OCI-LY3 (cell line): ENCODE results near the gene TYR.
"Not testable (repeated sequence)": the region's sequence is repeated elsewhere in the genome, so short reads cannot be mapped to it uniquely, and the experiment has no call there.

Source experiments
- H2AFZ ChIP-seq: fragments of 200-600, 300-600 bp; shearing (Covaris generic); 2 replicates; pipeline ENCODE4 v1.6.0; 2014; ENCODE audit warnings: antibody characterized with exemption, low read depth, low read length
- H3K27ac ChIP-seq: fragments of 200-600, 300-600 bp; sonication (generic); 2 replicates; pipeline ENCODE4 v1.5.1; 2014; ENCODE audit warnings: mild to moderate bottlenecking, low read length, moderate library complexity, mixed read lengths
- H3K27me3 ChIP-seq: fragments of 200-600, 300-600 bp; sonication (generic); 2 replicates; pipeline ENCODE4 v1.6.1; 2014; ENCODE audit warnings: low read depth, low read length, mixed read lengths
- H3K36me3 ChIP-seq: fragments of 200-600, 300-600 bp; sonication (generic); replicated peaks from 2 replicates; pipeline ENCODE3; 2014; ENCODE audit warnings: low read depth, low read length, mixed read lengths
- H3K4me1 ChIP-seq: fragments of 300-600, 200-600 bp; sonication (generic); 2 replicates; pipeline ENCODE4 v1.6.1; 2014; ENCODE audit warnings: low read length, mixed read lengths
- H3K4me2 ChIP-seq: fragments of 200-600, 300-600 bp; sonication (generic); 2 replicates; pipeline ENCODE4 v1.6.1; 2014; ENCODE audit warnings: low read length, mixed read lengths
- H3K4me3 ChIP-seq: fragments of 300-600, 200-600 bp; sonication (generic); 2 replicates; pipeline ENCODE4 v1.5.1; 2014; ENCODE audit warnings: antibody characterized with exemption, mild to moderate bottlenecking, low read length, moderate library complexity
- H3K79me2 ChIP-seq: fragments of 300-600, 200-600 bp; shearing (Covaris generic); 2 replicates; pipeline ENCODE4 v1.6.1; 2014; ENCODE audit warnings: mild to moderate bottlenecking, low read length, mixed read lengths
- H3K9ac ChIP-seq: fragments of 300-600, 200-600 bp; shearing (Covaris generic); 2 replicates; pipeline ENCODE4 v1.6.0; 2014; ENCODE audit warnings: mild to moderate bottlenecking, low read length, moderate library complexity
- H3K9me3 ChIP-seq: fragments of 200-600, 300-600 bp; shearing (Covaris generic); 2 replicates; pipeline ENCODE4 v1.6.1; 2014; ENCODE audit warnings: low read length, mixed read lengths; ENCODE audit not compliant: insufficient read depth
- H4K20me1 ChIP-seq: fragments of 200-600, 300-600 bp; sonication (generic); 2 replicates; pipeline ENCODE4 v1.6.1; 2016; ENCODE audit warnings: low read length, mixed read lengths; ENCODE audit not compliant: insufficient read depth
- CTCF ChIP-seq: fragments of 200-600, 300-600 bp; sonication (generic); IDR thresholded peaks from 2 replicates; pipeline ENCODE4 v1.5.1; 2014; ENCODE audit warnings: antibody characterized with exemption, low read length, low read depth
- EZH2phosphoT487 ChIP-seq: fragments of 200-600 bp; shearing (Covaris generic); IDR thresholded peaks from 2 replicates; pipeline ENCODE4 v1.6.1; 2018; ENCODE audit warnings: antibody characterized with exemption, mixed run types, low read depth

Gene TYR

GRCh38 chr11:89235083-89235482 is 57.4 kb downstream of the TYR start:
- no peak for TF ChIP-seq EZH2phosphoT487
- TF ChIP-seq CTCF = no peak
- no peaks in the 10 kb centered on the region for H3K79me2 ChIP-seq

GRCh38 chr11:89235976-89236375 is 58.3 kb downstream of the TYR start:
- Histone ChIP-seq H3K27ac (no peak overlapping the region), H3K9ac (no peak overlapping the region), H3K4me1 (no peaks in the 10 kb centered on the region), H3K4me2 (no peak overlapping the region), H4K20me1 (no peaks in the 10 kb centered on the region), H3K9me3 (no peaks in the 10 kb centered on the region), H2AFZ (no peak overlapping the region), H3K4me3 (no peak overlapping the region), H3K79me2 (no peaks in the 10 kb centered on the region), H3K27me3 (no peaks in the 10 kb centered on the region), H3K36me3 (no peaks in the 10 kb centered on the region)
- no peak for TF ChIP-seq CTCF
- no peak for TF ChIP-seq EZH2phosphoT487

More at GRCh38 chr11:89235083-89235482, 57.4 kb downstream of the TYR start:
- no peak overlapping the region for H3K27ac ChIP-seq
- H4K20me1 ChIP-seq = no peaks in the 10 kb centered on the region
- no peak overlapping the region for H3K4me2 ChIP-seq
- H3K36me3 ChIP-seq = no peaks in the 10 kb centered on the region
- H3K4me1 ChIP-seq = no peaks in the 10 kb centered on the region
- H3K9ac ChIP-seq = no peak overlapping the region
- no peaks in the 10 kb centered on the region for H3K27me3 ChIP-seq
- H3K9me3 ChIP-seq = no peaks in the 10 kb centered on the region
- H3K4me3 ChIP-seq = no peak overlapping the region
- no peak overlapping the region for H2AFZ ChIP-seq

GRCh38 chr11:89247007-89247406 is 69.3 kb downstream of the TYR start:
- not testable (repeated sequence) for H3K9me3 ChIP-seq, H3K27me3 ChIP-seq, H2AFZ ChIP-seq, H3K4me3 ChIP-seq, H3K4me2 ChIP-seq, H3K36me3 ChIP-seq, H3K27ac ChIP-seq, H3K9ac ChIP-seq, H3K79me2 ChIP-seq, H3K4me1 ChIP-seq, H4K20me1 ChIP-seq

- H3K36me3 ChIP-seq = no peaks in the 10 kb centered on the region
- H4K20me1 ChIP-seq = no peaks in the 10 kb centered on the region
- H3K9ac ChIP-seq = no peak overlapping the region
- H2AFZ ChIP-seq = no peak overlapping the region
- no peak overlapping the region for H3K4me2 ChIP-seq
- no peaks in the 10 kb centered on the region for H3K9me3 ChIP-seq
- TF ChIP-seq CTCF = no peak
- no peak for TF ChIP-seq EZH2phosphoT487
- no peaks in the 10 kb centered on the region for H3K27me3 ChIP-seq
- no peaks in the 10 kb centered on the region for H3K4me1 ChIP-seq
- H3K79me2 ChIP-seq = no peaks in the 10 kb centered on the region
- no peak overlapping the region for H3K27ac ChIP-seq
- no peak overlapping the region for H3K4me3 ChIP-seq
Observed at GRCh38 chr11:89249196-89249595, 71.5 kb downstream of the TYR start.

GRCh38 chr11:89261483-89261882 is 83.8 kb downstream of the TYR start:
- H3K4me3 ChIP-seq, H3K79me2 ChIP-seq, H3K27ac ChIP-seq, H3K4me2 ChIP-seq, H3K4me1 ChIP-seq, H3K36me3 ChIP-seq, H3K9me3 ChIP-seq, H4K20me1 ChIP-seq, H3K9ac ChIP-seq, H3K27me3 ChIP-seq, H2AFZ ChIP-seq: not testable (repeated sequence)
